Measurements from ENCODE around the gene ELP2.
"Not testable (repeated sequence)": the region's sequence is repeated elsewhere in the genome, so short reads cannot be mapped to it uniquely, and the experiment has no call there.

The ELP2 gene

DNA sequence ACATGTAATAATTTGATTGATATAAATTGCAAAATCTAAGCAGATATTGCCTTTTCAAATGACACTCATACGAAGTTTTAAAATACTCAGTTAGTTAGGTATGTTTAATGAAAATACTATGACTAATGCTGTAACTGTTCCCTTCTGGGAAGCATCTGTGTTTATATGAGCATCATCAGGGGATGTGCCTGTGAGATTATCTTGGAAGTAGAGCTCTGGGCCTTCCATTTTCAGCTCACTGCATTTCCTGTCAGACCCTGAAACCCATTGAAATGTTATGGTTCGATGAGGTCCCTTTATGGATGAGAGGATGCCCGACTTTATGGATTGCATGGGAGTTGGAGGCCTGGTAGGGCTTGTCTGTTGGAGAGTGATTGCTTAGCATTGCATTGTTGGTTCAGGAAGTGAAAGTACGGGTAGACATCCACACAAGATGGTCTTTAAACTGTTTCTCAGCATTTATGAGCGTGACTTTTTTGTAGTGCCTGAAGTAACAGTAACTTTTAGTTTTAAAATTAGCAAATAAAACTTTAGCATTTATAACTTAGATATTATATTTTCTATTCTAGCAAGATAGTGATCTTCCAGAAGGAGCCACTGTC is 28.7 kb downstream of the ELP2 start:
- H3K36me3 ChIP-seq (ENCODE audit: insufficient read depth, low read length) = peaks cover 27% of the 10 kb centered on the region
- no peaks in the 10 kb centered on the region for H3K9me3 ChIP-seq (ENCODE audit: control insufficient read depth, insufficient read depth, low read length)
- H3K9ac ChIP-seq (ENCODE audit: low read depth, low read length) = no peak overlapping the region
- H3K4me1 ChIP-seq (ENCODE audit: insufficient read depth, low read length) = no peaks in the 10 kb centered on the region

- H3K9ac ChIP-seq (ENCODE audit: low read depth, low read length) = no peak overlapping the region
- H3K9me3 ChIP-seq (ENCODE audit: control insufficient read depth, insufficient read depth, low read length) = no peaks in the 10 kb centered on the region
- no peaks in the 10 kb centered on the region for H3K4me1 ChIP-seq (ENCODE audit: insufficient read depth, low read length)
- peaks cover 20% of the 10 kb centered on the region for H3K36me3 ChIP-seq (ENCODE audit: insufficient read depth, low read length)
Measured at GRCh38 chr18:36160959-36161371, 31.3 kb downstream of the ELP2 start.

DNA sequence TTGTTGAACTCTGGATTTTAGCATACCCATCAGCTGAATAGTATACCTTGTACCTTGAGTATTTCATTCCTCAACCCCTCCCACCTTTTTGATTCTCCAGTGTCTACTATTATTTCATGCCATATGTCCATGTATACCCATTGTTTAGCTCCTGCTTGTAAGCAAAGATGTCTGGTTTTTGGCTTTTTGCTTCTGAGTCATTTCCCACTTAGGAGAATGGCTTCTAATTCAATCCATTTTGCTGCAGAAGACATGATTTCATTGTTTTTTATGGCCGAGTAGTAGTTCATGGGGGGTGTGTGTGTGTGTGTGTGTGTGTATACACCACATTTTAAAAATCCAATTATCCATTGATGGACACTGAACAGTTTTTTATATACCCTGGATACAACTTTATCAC is 33.3 kb downstream of the ELP2 start:
- Histone ChIP-seq H3K4me1 (ENCODE audit: insufficient read depth, low read length) (no peaks in the 10 kb centered on the region), H3K9ac (ENCODE audit: low read depth, low read length) (no peak overlapping the region), H3K36me3 (ENCODE audit: insufficient read depth, low read length) (peaks cover 22% of the 10 kb centered on the region), H3K9me3 (ENCODE audit: control insufficient read depth, insufficient read depth, low read length) (no peaks in the 10 kb centered on the region)

- Histone ChIP-seq H3K9ac (ENCODE audit: low read depth, low read length) (no peak overlapping the region), H3K9me3 (ENCODE audit: control insufficient read depth, insufficient read depth, low read length) (no peaks in the 10 kb centered on the region), H3K4me1 (ENCODE audit: insufficient read depth, low read length) (no peaks in the 10 kb centered on the region), H3K36me3 (ENCODE audit: insufficient read depth, low read length) (peaks cover 14% of the 10 kb centered on the region)
Measured at GRCh38 chr18:36167692-36168218, 38.1 kb downstream of the ELP2 start.

GRCh38 chr18:36168296-36168695 is 38.6 kb downstream of the ELP2 start:
- H3K4me1 ChIP-seq (ENCODE audit: insufficient read depth, low read length); H3K9ac ChIP-seq (ENCODE audit: low read depth, low read length); H3K9me3 ChIP-seq (ENCODE audit: control insufficient read depth, insufficient read depth, low read length): not testable (repeated sequence)
- peaks cover 14% of the 10 kb centered on the region for H3K36me3 ChIP-seq (ENCODE audit: insufficient read depth, low read length)

DNA sequence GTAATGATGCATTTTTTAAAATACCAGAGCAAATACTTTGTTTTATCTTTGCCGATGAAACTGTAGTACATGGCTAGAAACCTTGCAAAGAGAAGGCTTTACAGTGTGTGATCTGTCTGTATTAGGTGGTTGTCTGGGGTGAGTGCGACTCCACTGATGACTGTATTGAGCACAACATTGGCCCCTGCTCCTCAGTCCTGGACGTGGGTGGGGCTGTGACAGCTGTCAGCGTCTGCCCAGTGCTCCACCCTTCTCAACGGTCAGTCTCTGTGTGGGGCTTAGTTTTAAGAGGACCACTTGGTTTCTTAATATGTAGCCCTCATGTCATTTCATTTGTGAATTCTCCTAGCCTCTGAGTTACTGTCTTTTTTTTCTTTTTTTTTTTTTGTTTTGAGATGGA is 40.2 kb downstream of the ELP2 start:
- Histone ChIP-seq H3K4me1 (ENCODE audit: insufficient read depth, low read length) (no peaks in the 10 kb centered on the region), H3K9ac (ENCODE audit: low read depth, low read length) (no peak overlapping the region), H3K9me3 (ENCODE audit: control insufficient read depth, insufficient read depth, low read length) (no peaks in the 10 kb centered on the region), H3K36me3 (ENCODE audit: insufficient read depth, low read length) (peaks cover 14% of the 10 kb centered on the region)

- H3K9me3 ChIP-seq (ENCODE audit: control insufficient read depth, insufficient read depth, low read length) = no peaks in the 10 kb centered on the region
- peaks cover 9% of the 10 kb centered on the region for H3K36me3 ChIP-seq (ENCODE audit: insufficient read depth, low read length)
- H3K9ac ChIP-seq (ENCODE audit: low read depth, low read length) = no peak overlapping the region
- H3K4me1 ChIP-seq (ENCODE audit: insufficient read depth, low read length) = no peaks in the 10 kb centered on the region
Measured at GRCh38 chr18:36175481-36175880, 45.8 kb downstream of the ELP2 start.

- H3K9ac ChIP-seq (ENCODE audit: low read depth, low read length) = no peak overlapping the region
- H3K4me1 ChIP-seq (ENCODE audit: insufficient read depth, low read length) = no peaks in the 10 kb centered on the region
- peaks cover 5% of the 10 kb centered on the region; the same call in 1 of the 2 replicates for H3K36me3 ChIP-seq (ENCODE audit: insufficient read depth, low read length)
- H3K9me3 ChIP-seq (ENCODE audit: control insufficient read depth, insufficient read depth, low read length) = no peaks in the 10 kb centered on the region
Measured at GRCh38 chr18:36176177-36176584, 46.5 kb downstream of the ELP2 start.

DNA sequence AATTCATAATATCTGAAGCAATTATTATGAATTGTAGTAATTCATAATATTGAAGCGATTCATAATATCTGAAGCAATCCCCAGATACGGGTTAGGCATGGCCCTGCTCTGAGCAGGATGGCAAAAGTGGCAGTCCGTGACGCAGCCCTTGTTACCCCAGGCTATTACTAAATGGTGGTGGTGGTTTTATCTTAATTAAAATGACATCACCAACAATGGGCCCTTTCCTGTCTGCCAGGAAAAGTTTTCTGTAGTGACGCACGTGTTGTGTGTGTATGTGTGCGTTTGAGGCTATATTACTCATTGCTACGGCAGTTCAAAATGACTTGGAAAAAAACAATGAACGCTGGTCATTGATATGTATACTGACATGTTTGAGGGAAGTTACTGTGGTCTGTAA is 47.0 kb downstream of the ELP2 start:
- H3K36me3 ChIP-seq (ENCODE audit: insufficient read depth, low read length) = peaks cover 5% of the 10 kb centered on the region; the same call in 1 of the 2 replicates
- H3K9me3 ChIP-seq (ENCODE audit: control insufficient read depth, insufficient read depth, low read length) = no peaks in the 10 kb centered on the region
- H3K4me1 ChIP-seq (ENCODE audit: insufficient read depth, low read length) = no peaks in the 10 kb centered on the region
- H3K9ac ChIP-seq (ENCODE audit: low read depth, low read length) = no peak overlapping the region

- H3K36me3 ChIP-seq (ENCODE audit: insufficient read depth, low read length) = peaks cover 5% of the 10 kb centered on the region; the same call in 1 of the 2 replicates
- H3K9me3 ChIP-seq (ENCODE audit: control insufficient read depth, insufficient read depth, low read length) = no peaks in the 10 kb centered on the region
- H3K4me1 ChIP-seq (ENCODE audit: insufficient read depth, low read length) = no peaks in the 10 kb centered on the region
- H3K9ac ChIP-seq (ENCODE audit: low read depth, low read length) = no peak overlapping the region
Measured at GRCh38 chr18:36177913-36178312, 48.2 kb downstream of the ELP2 start.

- no peaks in the 10 kb centered on the region for H3K4me1 ChIP-seq (ENCODE audit: insufficient read depth, low read length)
- H3K9ac ChIP-seq (ENCODE audit: low read depth, low read length) = no peak overlapping the region
- H3K9me3 ChIP-seq (ENCODE audit: control insufficient read depth, insufficient read depth, low read length) = no peaks in the 10 kb centered on the region
- peaks cover 5% of the 10 kb centered on the region; the same call in 1 of the 2 replicates for H3K36me3 ChIP-seq (ENCODE audit: insufficient read depth, low read length)
Measured at GRCh38 chr18:36179562-36180355, 50.1 kb downstream of the ELP2 start.

GRCh38 chr18:36181441-36181840 is 51.7 kb downstream of the ELP2 start:
- Histone ChIP-seq H3K36me3 (ENCODE audit: insufficient read depth, low read length) (no peaks in the 10 kb centered on the region), H3K9ac (ENCODE audit: low read depth, low read length) (no peak overlapping the region), H3K9me3 (ENCODE audit: control insufficient read depth, insufficient read depth, low read length) (no peaks in the 10 kb centered on the region), H3K4me1 (ENCODE audit: insufficient read depth, low read length) (no peaks in the 10 kb centered on the region)

GRCh38 chr18:36181898-36182506 is 52.3 kb downstream of the ELP2 start:
- Histone ChIP-seq H3K4me1 (ENCODE audit: insufficient read depth, low read length) (no peaks in the 10 kb centered on the region), H3K9ac (ENCODE audit: low read depth, low read length) (no peak overlapping the region), H3K9me3 (ENCODE audit: control insufficient read depth, insufficient read depth, low read length) (no peaks in the 10 kb centered on the region), H3K36me3 (ENCODE audit: insufficient read depth, low read length) (no peaks in the 10 kb centered on the region)

DNA sequence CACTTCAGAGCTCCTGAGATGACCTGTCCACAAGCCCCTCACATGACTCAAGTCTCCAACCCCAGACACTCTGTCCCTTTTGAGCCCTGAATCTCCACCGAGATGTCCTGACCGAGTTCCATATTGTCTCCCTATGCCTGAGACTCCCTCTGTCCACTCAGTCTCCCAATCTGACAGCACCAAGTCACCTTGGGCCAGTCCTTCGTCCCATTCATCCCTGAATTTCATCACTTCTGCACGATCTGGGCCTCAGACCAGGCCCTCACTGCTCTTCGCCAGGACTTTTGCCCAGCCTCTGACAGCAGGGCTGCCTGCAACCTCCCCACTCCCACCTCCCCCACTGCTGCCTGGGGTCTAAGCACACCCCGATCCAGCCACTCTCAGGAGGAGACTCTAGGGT is 53.3 kb downstream of the ELP2 start:
- H3K9me3 ChIP-seq (ENCODE audit: control insufficient read depth, insufficient read depth, low read length) = no peaks in the 10 kb centered on the region
- H3K9ac ChIP-seq (ENCODE audit: low read depth, low read length) = no peak overlapping the region
- no peaks in the 10 kb centered on the region for H3K4me1 ChIP-seq (ENCODE audit: insufficient read depth, low read length)
- H3K36me3 ChIP-seq (ENCODE audit: insufficient read depth, low read length) = no peaks in the 10 kb centered on the region
